Kasumi-1 (cell line): ENCODE data around the gene TAF7.
"Not testable (repeated sequence)": the region's sequence is repeated elsewhere in the genome, so short reads cannot be mapped to it uniquely, and the experiment has no call there.

ENCODE experiments used
- DNase-seq, 2 experiments: peaks; one replicate each; lab custom pipeline; 2025; lab: John Stamatoyannopoulos, UW

TAF7 gene

GRCh38 chr5:141320225-141321169 is at the start of gene TAF7:
TSS of gene TAF7 (minus strand) at chr5:141320784. CDS start at chr5:141320044, 740 bp downstream.
- DNase-seq: peak; percentile 83

- DNase-seq: no peak
Measured at GRCh38 chr5:141366016-141366896, 45.7 kb upstream of the TAF7 start.

DNA sequence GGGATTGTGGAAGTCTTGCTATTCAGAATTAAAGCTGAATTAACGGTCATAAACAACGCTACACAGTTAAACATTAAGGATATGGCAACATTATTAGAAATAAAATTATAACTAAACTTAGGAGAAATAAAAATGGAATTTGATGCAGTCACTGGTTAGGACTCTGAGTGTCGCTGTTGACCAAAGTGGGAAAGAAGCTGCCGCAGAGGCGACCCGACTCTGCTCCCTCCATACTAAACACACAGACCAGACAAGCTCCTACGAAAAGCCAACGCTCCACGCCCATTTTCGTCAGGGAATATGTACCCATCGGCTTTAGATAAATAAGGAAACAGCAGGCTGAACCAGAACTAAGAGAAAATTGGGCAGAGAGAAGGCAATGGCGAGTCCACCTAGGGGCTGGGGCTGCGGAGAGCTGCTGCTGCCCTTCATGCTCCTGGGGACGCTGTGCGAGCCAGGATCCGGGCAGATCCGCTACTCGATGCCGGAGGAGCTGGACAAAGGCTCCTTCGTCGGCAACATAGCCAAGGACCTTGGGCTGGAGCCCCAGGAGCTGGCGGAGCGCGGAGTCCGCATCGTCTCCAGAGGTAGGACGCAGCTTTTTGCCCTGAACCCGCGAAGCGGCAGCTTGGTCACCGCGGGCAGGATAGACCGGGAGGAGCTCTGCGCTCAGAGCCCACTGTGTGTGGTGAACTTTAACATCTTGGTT is 43.5 kb upstream of the TAF7 start, which contains the start of gene PCDHGA5:
Gene PCDHGA5 (plus strand): TSS at position 211 of the 709 bp plus-strand sequence. CDS start 169 bp downstream, at position 380.
- no peak for DNase-seq

DNA sequence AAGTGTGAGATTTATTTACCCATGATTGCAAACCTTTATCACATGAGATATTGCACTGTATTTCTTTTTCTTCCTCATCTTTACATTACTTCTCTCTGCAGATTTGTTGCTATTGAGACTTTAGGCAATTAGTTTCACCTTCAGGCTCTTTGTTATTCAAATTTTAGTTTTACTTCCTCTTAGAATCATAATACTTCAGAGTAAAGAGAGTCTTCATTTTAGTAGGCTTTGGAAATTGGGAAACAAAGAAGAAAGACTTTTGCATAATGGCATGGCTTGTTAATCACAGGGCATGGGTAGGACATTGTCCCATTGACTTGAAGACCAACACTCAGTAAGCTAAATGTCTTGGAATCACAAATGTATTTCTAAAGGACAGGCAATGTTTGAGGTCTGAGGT is 42.1 kb upstream of the TAF7 start:
- DNase-seq: no peak

- no peak for DNase-seq
Measured at GRCh38 chr5:141360685-141361084, 40.1 kb upstream of the TAF7 start.

GRCh38 chr5:141359790-141360426 is 39.3 kb upstream of the TAF7 start, which contains the start of gene PCDHGB2:
TSS of gene PCDHGB2 (plus strand) at chr5:141359994. CDS start at chr5:141360136, 142 bp downstream.
- no peak for DNase-seq

GRCh38 chr5:141356950-141357349 is 36.4 kb upstream of the TAF7 start:
- no peak for DNase-seq

- no peak for DNase-seq
Measured at GRCh38 chr5:141356133-141356532, 35.5 kb upstream of the TAF7 start.

GRCh38 chr5:141355641-141356040 is 35.1 kb upstream of the TAF7 start:
- DNase-seq: no peak

GRCh38 chr5:141354900-141355469 is 34.4 kb upstream of the TAF7 start, which contains the start of gene PCDHGA4:
TSS of gene PCDHGA4 (plus strand) at chr5:141355021. CDS start at chr5:141355108, 87 bp downstream.
- no peak for DNase-seq

GRCh38 chr5:141351591-141351990 is 31.0 kb upstream of the TAF7 start:
- no peak for DNase-seq

DNA sequence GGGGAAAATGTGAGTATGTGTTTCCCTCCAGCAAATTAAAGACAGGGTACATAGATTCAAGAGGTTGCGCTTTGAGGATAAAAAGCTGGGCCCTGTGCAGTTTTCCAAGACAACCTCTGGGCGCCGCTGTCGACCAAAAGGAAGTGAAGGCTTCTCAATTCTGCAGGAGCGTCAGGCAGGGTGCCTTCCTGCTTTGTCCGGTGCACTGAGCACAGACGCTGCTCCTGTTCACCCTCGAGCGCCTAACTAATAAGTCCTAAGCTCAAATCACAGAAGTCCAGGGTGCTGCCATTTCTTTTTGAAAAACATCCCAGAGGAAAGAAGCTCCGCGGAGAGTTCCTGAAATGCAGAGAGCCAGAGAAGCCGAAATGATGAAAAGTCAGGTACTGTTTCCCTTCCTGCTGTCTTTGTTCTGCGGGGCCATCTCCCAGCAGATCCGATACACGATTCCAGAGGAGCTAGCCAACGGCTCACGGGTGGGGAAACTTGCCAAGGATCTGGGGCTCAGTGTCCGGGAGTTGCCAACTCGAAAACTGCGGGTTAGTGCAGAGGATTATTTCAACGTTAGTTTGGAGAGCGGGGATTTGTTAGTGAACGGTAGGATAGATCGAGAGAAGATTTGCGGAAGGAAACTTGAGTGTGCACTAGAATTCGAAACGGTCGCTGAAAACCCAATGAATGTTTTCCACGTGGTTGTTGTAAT is 29.5 kb upstream of the TAF7 start, which contains the start of gene PCDHGB1:
Gene PCDHGB1 (plus strand): TSS at position 183 of the 703 bp plus-strand sequence. CDS start 162 bp downstream, at position 345.
- no peak for DNase-seq

GRCh38 chr5:141346017-141346416 is 25.4 kb upstream of the TAF7 start:
- DNase-seq: not testable (repeated sequence)

DNA sequence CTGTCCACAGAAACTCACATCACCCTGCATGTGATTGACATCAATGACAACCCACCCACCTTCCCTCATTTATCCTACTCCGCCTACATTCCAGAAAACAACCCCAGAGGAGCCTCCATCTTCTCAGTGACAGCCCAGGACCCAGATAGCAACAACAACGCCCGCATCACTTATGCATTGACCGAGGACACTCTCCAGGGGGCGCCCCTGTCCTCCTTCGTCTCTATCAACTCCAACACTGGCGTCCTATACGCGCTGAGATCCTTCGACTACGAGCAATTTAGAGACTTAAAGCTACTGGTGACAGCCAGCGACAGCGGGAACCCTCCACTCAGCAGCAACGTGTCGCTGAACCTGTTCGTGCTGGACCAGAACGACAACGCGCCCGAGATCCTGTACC is 24.7 kb upstream of the TAF7 start:
- DNase-seq: no peak

DNA sequence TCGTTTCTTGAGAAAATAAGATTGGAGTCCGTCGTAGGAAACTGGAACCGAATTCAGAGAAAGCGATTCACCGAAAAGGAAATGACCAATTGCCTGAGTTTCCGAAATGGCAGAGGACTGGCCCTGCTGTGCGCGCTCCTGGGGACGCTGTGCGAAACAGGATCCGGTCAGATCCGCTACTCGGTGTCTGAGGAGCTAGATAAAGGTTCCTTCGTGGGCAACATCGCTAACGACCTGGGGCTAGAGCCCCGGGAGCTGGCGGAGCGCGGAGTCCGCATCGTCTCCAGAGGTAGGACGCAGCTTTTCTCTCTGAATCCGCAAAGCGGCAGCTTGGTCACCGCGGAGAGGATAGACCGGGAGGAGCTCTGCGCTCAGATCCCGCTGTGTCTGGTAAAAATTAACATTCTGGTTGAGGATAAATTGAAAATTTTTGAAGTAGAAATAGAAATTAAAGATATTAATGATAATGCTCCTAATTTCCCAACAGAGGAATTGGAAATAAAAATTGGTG is 23.4 kb upstream of the TAF7 start:
- no peak for DNase-seq

DNA sequence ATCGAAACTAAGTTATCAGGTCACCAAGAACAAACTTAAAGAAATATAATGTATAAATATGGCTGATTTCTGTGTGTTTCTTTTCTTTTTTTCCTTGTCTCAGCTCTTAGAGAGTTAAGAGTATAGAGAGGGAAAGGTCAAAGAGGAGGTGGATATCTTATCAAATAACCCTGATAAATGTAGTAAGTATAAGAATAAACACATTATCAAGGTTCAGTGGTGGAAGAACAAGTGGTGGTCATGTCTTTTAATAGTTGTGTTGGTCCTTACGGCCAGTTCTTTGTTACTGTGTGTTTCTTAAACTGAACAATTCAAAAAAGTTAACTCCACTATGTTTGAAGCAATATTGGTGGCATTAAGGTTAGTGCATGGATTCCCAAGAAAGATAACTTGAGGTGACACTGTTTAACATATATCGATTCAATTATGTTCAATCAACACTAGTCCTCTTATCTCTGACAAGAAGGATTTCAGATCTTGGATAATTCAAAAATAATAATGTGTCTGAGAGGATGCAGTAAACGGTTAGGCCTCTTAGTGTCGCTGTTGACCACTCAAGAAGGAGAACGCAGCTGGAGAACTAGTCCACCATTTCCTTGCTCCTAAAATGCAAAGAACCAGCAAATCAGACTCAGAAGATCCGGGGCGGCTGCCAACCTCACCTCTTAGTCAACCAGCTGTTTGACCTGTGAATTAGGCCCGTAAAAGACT is 22.8 kb upstream of the TAF7 start, which contains the start of gene PCDHGA3:
Gene PCDHGA3 (plus strand): TSS at position 588 of the 711 bp plus-strand sequence. CDS start 205 bp downstream, outside the sequence.
- no peak for DNase-seq

DNA sequence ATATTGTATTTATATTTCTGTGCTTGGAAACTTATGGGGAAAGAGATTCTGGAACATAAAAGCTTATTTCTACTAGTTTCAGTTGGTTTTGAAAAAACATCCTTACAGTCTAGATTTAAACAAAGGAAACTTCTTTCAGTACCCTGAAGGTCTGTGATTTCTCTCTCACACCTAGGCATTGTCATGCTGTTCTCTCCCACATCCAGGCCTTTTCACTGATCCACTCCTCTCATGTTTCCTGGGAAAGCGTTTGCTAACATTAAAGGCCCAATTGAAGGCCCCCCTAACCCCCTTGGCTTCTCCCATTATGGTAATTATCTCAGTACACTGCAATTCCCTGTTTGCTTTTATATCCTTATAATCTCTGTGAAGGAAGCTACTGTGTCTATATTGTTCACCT is 22.2 kb upstream of the TAF7 start:
- no peak for DNase-seq

DNA sequence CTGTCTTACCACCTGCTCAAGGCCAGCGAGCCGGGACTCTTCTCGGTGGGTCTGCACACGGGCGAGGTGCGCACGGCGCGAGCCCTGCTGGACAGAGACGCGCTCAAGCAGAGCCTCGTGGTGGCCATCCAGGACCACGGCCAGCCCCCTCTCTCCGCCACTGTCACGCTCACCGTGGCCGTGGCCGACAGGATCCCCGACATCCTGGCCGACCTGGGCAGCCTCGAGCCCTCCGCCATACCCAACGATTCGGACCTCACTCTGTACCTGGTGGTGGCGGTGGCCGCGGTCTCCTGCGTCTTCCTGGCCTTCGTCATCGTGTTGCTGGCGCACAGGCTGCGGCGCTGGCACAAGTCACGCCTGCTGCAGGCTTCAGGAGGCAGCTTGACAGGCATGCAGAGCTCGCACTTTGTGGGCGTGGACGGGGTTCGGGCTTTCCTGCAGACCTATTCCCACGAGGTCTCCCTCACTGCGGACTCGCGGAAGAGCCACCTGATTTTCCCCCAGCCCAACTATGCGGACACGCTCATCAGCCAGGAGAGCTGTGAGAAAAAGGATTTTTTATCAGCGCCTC is 20.3 kb upstream of the TAF7 start:
- not testable (repeated sequence) for DNase-seq
